ENCODE data around the gene COL20A1.
"Not testable (repeated sequence)": the region's sequence is repeated elsewhere in the genome, so short reads cannot be mapped to it uniquely, and the experiment has no call there.

COL20A1 gene

DNA sequence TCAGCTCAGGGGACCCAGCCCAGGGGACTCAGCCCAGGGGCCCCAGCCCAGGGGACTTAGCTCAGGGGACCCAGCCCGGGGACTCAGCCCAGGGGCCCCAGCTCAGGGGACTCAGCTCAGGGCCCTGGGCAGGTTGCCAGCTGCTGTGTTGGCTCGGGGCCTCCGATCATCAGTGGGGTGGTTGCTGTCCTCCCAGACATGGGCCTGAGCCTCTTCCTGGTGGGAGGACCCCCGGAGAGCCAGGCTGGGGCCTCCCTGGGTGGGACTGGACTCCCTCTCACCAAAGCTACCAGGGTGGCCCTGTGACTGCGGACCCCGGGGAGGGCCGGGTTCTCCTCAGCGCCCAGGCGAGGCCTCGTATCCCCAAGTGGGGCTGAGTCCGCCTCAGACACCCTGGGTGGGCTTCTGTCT is 4.4 kb downstream of the COL20A1 start:
- H3K27ac ChIP-seq, result no peak overlapping the region
- no peak for TF ChIP-seq ZFX (IDR thresholded peaks at IDR 0.05; ENCODE audit: borderline replicate concordance)
- TF ChIP-seq, protein P1, sequence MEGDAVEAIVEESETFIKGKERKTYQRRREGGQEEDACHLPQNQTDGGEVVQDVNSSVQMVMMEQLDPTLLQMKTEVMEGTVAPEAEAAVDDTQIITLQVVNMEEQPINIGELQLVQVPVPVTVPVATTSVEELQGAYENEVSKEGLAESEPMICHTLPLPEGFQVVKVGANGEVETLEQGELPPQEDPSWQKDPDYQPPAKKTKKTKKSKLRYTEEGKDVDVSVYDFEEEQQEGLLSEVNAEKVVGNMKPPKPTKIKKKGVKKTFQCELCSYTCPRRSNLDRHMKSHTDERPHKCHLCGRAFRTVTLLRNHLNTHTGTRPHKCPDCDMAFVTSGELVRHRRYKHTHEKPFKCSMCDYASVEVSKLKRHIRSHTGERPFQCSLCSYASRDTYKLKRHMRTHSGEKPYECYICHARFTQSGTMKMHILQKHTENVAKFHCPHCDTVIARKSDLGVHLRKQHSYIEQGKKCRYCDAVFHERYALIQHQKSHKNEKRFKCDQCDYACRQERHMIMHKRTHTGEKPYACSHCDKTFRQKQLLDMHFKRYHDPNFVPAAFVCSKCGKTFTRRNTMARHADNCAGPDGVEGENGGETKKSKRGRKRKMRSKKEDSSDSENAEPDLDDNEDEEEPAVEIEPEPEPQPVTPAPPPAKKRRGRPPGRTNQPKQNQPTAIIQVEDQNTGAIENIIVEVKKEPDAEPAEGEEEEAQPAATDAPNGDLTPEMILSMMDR (IDR thresholded peaks at IDR 0.05), result no peak

DNA sequence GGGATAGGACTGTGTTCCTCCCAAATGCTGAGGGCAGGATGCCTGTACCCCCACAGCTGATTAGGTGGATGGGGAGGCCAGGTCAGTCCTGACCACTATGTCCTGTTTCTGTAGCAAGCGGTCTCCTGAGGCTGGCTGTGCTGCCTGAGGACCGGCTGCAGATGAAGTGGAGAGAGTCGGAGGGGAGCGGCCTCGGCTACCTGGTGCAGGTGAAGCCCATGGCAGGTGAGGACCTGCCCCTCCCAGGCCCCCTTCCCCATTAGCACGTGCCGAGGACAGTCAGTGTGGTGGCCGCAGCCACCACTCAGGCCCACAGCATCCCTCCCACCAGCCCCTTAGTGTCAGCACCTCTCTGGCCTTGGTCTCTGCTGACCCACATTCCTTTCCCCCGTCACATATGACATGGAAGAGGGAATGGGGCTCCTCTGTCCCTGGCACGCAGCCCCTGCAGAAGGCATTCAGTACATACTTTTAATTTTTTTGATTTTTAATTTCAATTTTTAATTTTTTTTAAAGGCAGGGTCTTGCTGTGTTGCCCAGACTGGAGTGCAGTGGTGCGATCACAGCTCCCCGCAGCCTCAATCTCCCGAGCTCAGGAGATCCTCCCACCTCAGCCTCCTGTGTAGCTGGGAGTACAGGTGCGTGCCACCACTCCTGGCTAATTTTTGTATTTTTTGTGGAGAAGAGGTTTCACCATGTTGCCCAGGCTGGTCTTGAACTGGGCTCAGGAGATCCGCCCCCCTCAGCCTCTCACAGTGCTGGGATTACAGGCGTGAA is 5.0 kb downstream of the COL20A1 start:
- no peak for TF ChIP-seq ZFX (IDR thresholded peaks at IDR 0.05; ENCODE audit: borderline replicate concordance)
- TF ChIP-seq, protein P1 (IDR thresholded peaks at IDR 0.05), result no peak
- H3K27ac ChIP-seq, result no peak overlapping the region

DNA sequence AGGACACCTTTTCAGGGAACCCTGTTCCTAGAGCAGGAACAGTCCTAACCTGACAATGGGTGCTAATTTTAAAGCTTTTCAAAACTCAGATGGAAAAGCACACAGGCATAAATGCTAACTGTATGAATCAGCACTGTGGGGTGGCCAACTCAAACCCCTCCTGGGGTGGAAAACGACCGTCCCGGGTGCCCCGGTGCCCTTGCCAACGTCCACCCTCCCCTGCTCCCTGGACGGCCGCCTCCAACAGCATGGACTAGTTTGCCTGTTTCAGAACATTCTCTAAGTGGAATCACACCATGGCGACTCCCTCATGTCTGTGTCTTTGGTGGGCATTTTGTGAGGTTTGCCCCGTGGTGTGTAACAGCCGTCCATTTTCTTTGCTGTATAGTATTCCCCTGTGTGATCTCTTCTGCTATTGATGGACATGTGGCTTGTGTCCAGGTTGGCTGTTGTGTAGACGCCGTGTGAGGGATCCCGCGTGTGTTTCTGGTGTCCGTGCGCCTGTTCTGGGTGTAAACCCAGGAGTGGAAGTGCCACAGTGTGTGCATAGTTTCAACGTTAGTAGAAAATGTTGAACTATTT is 5.8 kb downstream of the COL20A1 start:
- H3K27ac ChIP-seq, result no peak overlapping the region
- TF ChIP-seq, protein P1 (IDR thresholded peaks at IDR 0.05), result no peak
- no peak for TF ChIP-seq ZFX (IDR thresholded peaks at IDR 0.05; ENCODE audit: borderline replicate concordance)

DNA sequence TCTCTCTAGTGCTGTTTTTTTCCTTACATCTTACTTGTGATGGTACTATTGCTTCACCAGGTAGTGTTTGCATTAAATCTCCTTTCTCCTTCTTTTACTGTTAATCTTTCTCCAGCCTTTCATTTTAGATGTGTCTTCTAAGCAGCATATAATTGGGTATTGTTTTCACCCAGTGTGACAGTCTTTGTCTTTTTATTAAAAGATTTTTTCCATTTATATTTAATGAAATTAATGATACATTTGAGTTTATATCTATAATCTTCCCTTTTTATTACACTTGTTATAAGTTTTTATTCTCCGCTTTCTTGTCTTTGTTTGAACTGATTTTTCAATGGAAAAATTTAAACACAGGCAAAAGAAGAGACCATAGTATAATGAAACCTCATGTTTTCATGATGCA is 8.7 kb downstream of the COL20A1 start:
- H3K27ac ChIP-seq, result no peak overlapping the region
- TF ChIP-seq, protein P1 (IDR thresholded peaks at IDR 0.05), result no peak
- no peak for TF ChIP-seq ZFX (IDR thresholded peaks at IDR 0.05; ENCODE audit: borderline replicate concordance)

DNA sequence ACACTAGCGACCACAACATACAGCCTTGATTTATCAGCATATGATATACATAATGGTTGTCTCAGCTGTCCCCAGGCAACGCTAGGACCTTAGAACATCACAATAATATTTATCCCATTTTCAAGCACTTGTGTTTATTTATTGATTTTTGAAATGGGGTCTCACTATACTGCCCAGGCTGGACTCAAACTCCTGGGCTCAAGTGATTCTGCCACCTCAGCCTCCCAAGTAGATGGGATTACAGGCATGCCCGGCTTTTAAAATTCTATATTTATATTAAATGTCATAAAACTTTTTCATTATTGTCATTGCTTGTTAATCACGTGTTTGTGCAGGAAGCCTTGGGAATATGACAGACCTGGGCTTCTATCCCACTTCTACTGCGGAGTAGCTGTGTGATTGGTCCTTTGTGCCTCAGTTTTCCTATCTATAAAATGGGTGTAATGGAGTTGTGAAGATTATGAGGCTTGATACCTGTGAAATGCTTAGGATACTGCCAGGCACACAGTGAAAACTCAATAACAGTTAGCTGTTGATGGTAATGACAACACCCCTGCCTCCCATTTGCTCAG is 10.2 kb downstream of the COL20A1 start:
- TF ChIP-seq, protein P1 (IDR thresholded peaks at IDR 0.05), result no peak
- no peak for TF ChIP-seq ZFX (IDR thresholded peaks at IDR 0.05; ENCODE audit: borderline replicate concordance)
- no peak overlapping the region for H3K27ac ChIP-seq

DNA sequence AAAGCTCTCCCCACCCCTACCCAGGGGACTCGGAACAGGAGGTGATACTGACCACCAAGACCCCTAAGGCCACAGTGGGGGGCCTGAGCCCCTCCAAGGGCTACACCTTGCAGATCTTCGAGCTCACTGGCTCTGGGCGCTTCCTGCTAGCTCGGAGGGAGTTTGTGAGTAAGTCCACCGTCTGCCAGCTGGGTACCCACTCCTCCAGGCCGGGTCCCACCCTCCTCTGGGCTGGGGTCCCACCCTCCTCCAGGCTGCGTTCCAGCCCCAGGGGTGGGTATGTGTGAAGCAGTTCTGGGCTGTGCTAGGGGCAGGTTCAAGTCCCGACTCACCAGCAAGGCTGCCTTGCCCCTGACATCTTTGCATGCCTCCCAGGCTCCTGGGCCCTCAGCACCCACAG is 12.4 kb downstream of the COL20A1 start:
- no peak overlapping the region for H3K27ac ChIP-seq
- TF ChIP-seq, protein P1 (IDR thresholded peaks at IDR 0.05), result no peak
- TF ChIP-seq ZFX (IDR thresholded peaks at IDR 0.05; ENCODE audit: borderline replicate concordance), result no peak

DNA sequence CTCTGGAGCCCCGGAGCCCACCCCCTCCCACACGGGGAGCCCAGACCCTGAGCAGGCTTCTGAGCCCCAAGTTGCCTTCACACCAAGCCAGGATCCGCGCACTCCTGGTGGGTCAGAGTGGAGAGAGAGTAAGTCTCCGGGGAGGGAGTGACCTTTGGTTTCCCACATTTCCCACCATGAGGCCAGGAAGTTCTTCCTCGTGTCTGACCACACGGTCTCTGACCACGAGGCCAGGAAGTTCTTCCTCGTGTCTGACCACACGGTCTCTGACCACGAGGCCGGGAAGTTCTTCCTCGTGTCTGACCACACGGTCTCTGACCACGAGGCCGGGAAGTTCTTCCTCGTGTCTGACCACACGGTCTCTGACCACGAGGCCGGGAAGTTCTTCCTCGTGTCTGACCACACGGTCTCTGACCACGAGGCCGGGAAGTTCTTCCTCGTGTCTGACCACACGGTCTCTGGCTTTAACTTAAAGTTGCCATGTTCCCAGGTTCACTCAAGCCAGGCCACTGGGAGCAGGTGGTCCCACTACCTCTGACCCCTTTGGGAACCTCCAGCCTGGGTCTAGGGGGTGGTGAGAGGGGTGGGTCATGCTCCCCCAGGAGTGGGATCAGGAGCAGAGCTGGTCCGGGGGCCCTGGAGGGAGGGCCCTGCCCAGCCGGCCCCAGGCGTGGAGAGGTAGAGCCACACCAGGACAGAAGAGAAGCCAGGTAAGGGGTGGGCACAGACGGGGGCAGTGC is 13.1 kb downstream of the COL20A1 start:
- H3K27ac ChIP-seq, result not testable (repeated sequence)

All from 22Rv1 (cell line).